Melanocyte of skin (primary cell): ENCODE data around the gene DDX3X. TPM values are rescaled to one million over a fixed set of nuclear protein-coding genes. Genes with fewer than 3 reads are reported as not detected.

Experiments
- small RNA-seq, 2 donors: library from RNA; depleted of rRNA; stranded (forward); fragments of <200 nt; gene quantifications; one replicate each; pipeline ENCODE3, GENCODE V24; 2012
- total RNA-seq, 2 donors: library from RNA; depleted of rRNA; stranded (reverse); fragments of >200 nt; gene quantifications; 2 replicates each; pipeline ENCODE4 v1.2.3, GENCODE V29; 2012

Gene DDX3X
- total RNA-seq = 100 to 1,000 TPM; 105 to 136 TPM

GRCh38 chrX:41333744-41334362, at the start of gene DDX3X:
Gene DDX3X, plus strand, starts transcription at chrX:41334162. Its CDS starts 91 bp downstream, at chrX:41334253.

Small RNAs within 50 kb of the gene (small RNA-seq; reads per million reads assigned to genes)
- gene RF00019 (0 reads per million in 2 donors), gene RNA5SP502 (0 reads per million in 2 donors)

Other genes starting within 250 kb of the DDX3X start
- gene USP9X, start 248.7 kb upstream of the DDX3X start, total RNA-seq = 100 to 1,000 TPM; 110 to 111 TPM
- gene NYX, start 113.2 kb downstream of the DDX3X start, total RNA-seq = not detected